ENCODE results near the gene LMF1.

LMF1 gene

DNA sequence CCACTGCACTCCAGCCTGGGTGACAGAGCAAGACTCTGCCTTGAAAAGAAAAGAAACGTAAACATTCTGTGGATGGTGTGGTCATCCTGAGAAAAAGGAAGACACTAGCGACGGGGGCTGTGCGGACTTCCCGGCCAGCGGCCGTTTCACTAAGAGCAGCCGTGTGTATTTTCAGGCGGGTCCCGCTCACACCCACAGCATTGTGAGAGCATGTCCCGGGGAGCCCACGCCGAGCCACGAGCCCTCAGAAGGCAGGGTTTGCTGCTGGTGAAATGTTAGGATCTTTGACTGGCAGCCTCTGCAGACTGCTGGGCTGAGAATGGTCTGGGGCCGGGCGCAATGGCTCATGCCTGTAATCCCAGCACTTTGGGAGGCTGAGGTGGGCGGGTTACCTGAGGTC lies 40.3 kb downstream of the LMF1 start:
- H3K36me3 ChIP-seq (ENCODE audit: insufficient read depth, low read length), result peaks cover 8% of the 10 kb centered on the region
- no peaks in the 10 kb centered on the region for H3K27me3 ChIP-seq (ENCODE audit: insufficient read depth, low read length)
- H2AFZ ChIP-seq (ENCODE audit: low read depth, low read length), result no peak overlapping the region
- H3K4me1 ChIP-seq (ENCODE audit: insufficient read depth, low read length), result no peaks in the 10 kb centered on the region
- no peak overlapping the region for H3K4me3 ChIP-seq (ENCODE audit: low read length)
- H3K9me3 ChIP-seq (ENCODE audit: low read length), result peaks cover 24% of the 10 kb centered on the region

DNA sequence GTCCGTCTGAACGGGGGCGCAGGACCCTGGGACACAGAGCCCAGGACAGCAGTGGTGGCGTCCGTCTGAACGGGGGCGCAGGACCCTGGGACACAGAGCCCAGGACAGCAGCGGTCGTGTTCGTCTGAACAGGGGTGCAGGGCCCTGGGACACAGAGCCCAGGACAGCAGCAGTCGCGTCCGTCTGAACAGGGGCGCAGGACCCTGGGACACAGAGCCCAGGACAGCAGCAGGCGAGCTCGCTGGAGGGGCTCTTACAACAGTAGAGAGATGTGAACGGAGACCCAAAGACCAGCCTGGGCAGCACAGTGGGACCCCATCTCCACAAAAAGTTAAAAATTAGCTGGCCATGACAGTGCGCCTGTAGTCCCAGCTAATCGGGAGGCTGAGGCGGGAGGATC lies 40.7 kb downstream of the LMF1 start:
- peaks cover 24% of the 10 kb centered on the region for H3K9me3 ChIP-seq (ENCODE audit: low read length)
- H3K4me1 ChIP-seq (ENCODE audit: insufficient read depth, low read length), result no peaks in the 10 kb centered on the region
- H3K27me3 ChIP-seq (ENCODE audit: insufficient read depth, low read length), result no peaks in the 10 kb centered on the region

DNA sequence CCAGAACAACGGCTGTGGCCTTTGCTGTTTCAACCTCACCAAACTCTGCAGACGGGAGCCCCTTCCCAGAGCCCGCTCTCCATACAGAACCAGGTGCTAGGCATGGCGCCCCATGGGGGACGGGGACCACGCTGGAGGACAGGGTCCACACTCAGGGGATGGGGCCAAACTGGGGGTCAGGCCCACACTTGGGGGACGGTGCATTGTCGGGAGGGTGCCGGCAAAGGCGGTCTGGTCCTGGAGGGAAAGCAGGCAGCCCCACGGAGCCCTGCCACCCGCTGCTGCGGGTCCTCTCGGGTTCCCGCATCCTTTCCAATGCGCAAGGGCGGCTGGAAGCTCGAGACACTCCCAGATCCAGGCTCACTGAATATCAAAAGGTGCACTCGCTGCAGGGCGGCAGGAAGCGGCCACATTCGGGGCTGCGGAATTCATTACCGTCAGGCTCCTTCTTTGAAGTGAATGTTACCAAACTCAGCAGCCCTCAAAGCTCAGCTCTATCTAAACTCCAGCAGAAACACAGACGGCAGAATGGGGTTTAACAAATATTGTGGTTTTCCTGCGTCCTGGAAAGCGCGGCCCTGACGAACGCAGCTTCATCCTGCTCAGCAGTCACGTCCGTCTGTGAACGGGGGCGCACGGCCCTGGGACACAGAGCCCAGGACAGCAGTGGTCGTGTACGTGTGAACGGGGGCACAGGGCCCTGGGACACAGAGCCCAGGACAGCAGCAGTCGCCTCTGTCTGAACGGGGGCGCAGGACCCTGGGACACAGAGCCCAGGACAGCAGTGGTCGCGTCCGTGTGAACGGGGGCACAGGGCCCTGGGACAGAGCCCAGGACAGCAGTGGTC lies 41.3 kb downstream of the LMF1 start:
- Histone ChIP-seq H3K9me3 (ENCODE audit: low read length) (peaks cover 27% of the 10 kb centered on the region), H2AFZ (ENCODE audit: low read depth, low read length) (no peak overlapping the region), H3K4me1 (ENCODE audit: insufficient read depth, low read length) (no peaks in the 10 kb centered on the region), H3K27me3 (ENCODE audit: insufficient read depth, low read length) (no peaks in the 10 kb centered on the region), H3K4me3 (ENCODE audit: low read length) (no peak overlapping the region), H3K36me3 (ENCODE audit: insufficient read depth, low read length) (peaks cover 8% of the 10 kb centered on the region)

More for the DNA sequence above, 40.7 kb downstream of the LMF1 start:
- no peak overlapping the region for H2AFZ ChIP-seq (ENCODE audit: low read depth, low read length)
- no peak overlapping the region for H3K4me3 ChIP-seq (ENCODE audit: low read length)
- peaks cover 8% of the 10 kb centered on the region for H3K36me3 ChIP-seq (ENCODE audit: insufficient read depth, low read length)

- no peaks in the 10 kb centered on the region for H3K27me3 ChIP-seq (ENCODE audit: insufficient read depth, low read length)
- no peak overlapping the region for H2AFZ ChIP-seq (ENCODE audit: low read depth, low read length)
- peaks cover 29% of the 10 kb centered on the region for H3K9me3 ChIP-seq (ENCODE audit: low read length)
- peaks cover 5% of the 10 kb centered on the region for H3K36me3 ChIP-seq (ENCODE audit: insufficient read depth, low read length)
- H3K4me3 ChIP-seq (ENCODE audit: low read length), result no peak overlapping the region
- no peaks in the 10 kb centered on the region for H3K4me1 ChIP-seq (ENCODE audit: insufficient read depth, low read length)
Measured at GRCh38 chr16:928526-928925, 42.3 kb downstream of the LMF1 start.

DNA sequence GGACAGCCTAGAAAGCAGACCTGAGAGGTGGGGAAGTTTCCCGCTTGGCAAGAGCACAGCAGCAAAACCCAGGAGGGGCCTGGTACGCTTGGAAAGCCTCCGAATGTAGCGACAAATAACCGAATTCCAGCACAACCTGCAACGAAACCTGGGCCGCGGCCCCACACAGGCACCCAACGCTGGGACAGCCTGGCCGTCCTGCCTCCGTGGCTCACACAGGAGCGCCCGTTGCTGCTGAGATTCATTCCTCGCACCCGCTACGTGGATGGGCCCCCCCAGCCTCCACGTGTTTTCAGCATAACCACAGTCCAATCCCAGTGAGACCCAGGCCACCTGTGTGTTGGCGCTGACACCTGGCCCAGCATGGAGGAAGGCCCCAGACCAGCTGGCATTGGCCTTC lies 42.9 kb downstream of the LMF1 start:
- H2AFZ ChIP-seq (ENCODE audit: low read depth, low read length), result no peak overlapping the region
- H3K4me3 ChIP-seq (ENCODE audit: low read length), result no peak overlapping the region
- peaks cover 4% of the 10 kb centered on the region for H3K36me3 ChIP-seq (ENCODE audit: insufficient read depth, low read length)
- H3K4me1 ChIP-seq (ENCODE audit: insufficient read depth, low read length), result no peaks in the 10 kb centered on the region
- peaks cover 35% of the 10 kb centered on the region for H3K9me3 ChIP-seq (ENCODE audit: low read length)
- H3K27me3 ChIP-seq (ENCODE audit: insufficient read depth, low read length), result no peaks in the 10 kb centered on the region

DNA sequence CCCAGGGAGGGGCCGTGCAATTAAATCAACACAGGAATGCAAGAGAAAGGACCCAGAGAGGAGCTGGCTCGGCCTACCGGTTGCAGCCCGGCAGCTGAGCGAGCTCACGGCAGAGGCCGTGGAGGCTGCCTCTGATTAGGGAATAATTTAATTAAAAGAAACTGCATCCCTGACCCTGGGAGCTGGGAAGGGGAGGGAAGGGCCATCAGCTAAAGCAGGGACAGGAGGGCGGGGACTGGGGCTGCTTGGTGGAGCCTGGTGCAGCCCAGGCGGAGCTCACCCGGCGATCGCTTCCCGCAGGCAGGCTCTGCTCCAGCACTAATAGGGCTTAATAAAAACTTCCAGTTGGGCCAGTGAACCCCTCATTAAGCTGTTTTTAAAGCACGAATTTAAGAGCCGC lies 43.4 kb downstream of the LMF1 start:
- Histone ChIP-seq H3K4me3 (ENCODE audit: low read length) (no peak overlapping the region), H3K36me3 (ENCODE audit: insufficient read depth, low read length) (peaks cover 4% of the 10 kb centered on the region), H3K27me3 (ENCODE audit: insufficient read depth, low read length) (no peaks in the 10 kb centered on the region), H3K9me3 (ENCODE audit: low read length) (peaks cover 36% of the 10 kb centered on the region), H2AFZ (ENCODE audit: low read depth, low read length) (no peak overlapping the region), H3K4me1 (ENCODE audit: insufficient read depth, low read length) (no peaks in the 10 kb centered on the region)

- Histone ChIP-seq H3K4me3 (ENCODE audit: low read length) (no peak overlapping the region), H3K27me3 (ENCODE audit: insufficient read depth, low read length) (no peaks in the 10 kb centered on the region), H2AFZ (ENCODE audit: low read depth, low read length) (no peak overlapping the region), H3K4me1 (ENCODE audit: insufficient read depth, low read length) (no peaks in the 10 kb centered on the region), H3K36me3 (ENCODE audit: insufficient read depth, low read length) (peaks cover 4% of the 10 kb centered on the region), H3K9me3 (ENCODE audit: low read length) (peaks cover 43% of the 10 kb centered on the region)
Measured at GRCh38 chr16:926715-927114, 44.1 kb downstream of the LMF1 start.

DNA sequence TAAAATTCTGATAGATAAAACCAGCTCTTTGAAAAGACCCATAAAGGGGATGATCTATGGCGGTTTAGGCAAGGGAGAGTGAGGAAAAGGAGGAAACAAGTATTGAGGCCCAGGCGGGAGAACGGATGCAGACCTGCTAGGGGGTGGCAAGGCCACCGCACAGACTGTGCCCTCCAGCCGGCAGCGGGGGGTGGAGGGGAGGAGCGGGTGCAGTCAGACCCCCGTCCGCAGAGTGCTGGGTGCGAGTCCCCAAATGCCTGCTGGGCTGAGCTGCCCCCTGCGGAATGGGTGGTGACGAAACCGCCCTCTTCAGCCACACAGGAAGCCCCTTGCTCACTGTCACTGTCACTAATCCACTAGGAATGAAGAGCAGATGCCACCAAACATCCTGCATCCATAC lies 46.0 kb downstream of the LMF1 start:
- Histone ChIP-seq H2AFZ (ENCODE audit: low read depth, low read length) (no peak overlapping the region), H3K27me3 (ENCODE audit: insufficient read depth, low read length) (no peaks in the 10 kb centered on the region), H3K4me3 (ENCODE audit: low read length) (no peak overlapping the region), H3K36me3 (ENCODE audit: insufficient read depth, low read length) (no peaks in the 10 kb centered on the region), H3K9me3 (ENCODE audit: low read length) (peaks cover 37% of the 10 kb centered on the region), H3K4me1 (ENCODE audit: insufficient read depth, low read length) (peaks cover 2% of the 10 kb centered on the region)

DNA sequence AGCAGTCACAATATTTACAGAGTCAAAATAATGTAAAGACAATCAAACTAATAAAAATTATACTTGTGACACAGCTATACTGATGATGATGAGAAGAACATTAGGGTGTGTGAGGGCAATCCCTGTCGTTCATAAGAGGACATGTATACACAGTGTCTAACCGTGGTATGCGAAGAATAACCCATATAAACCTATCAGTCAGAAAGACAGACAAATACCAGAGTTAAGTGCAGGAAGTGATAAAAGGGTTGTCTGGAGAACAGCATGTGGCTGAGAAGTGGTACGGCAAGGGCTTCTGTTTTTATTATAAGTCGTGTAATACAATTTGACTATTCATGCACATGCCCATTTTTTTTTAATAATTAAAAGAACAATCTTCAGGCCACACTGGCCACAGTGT lies 46.7 kb downstream of the LMF1 start:
- no peak overlapping the region for H2AFZ ChIP-seq (ENCODE audit: low read depth, low read length)
- H3K36me3 ChIP-seq (ENCODE audit: insufficient read depth, low read length), result no peaks in the 10 kb centered on the region
- H3K9me3 ChIP-seq (ENCODE audit: low read length), result peaks cover 35% of the 10 kb centered on the region
- H3K4me3 ChIP-seq (ENCODE audit: low read length), result no peak overlapping the region
- no peaks in the 10 kb centered on the region for H3K27me3 ChIP-seq (ENCODE audit: insufficient read depth, low read length)
- peaks cover 2% of the 10 kb centered on the region for H3K4me1 ChIP-seq (ENCODE audit: insufficient read depth, low read length)

DNA sequence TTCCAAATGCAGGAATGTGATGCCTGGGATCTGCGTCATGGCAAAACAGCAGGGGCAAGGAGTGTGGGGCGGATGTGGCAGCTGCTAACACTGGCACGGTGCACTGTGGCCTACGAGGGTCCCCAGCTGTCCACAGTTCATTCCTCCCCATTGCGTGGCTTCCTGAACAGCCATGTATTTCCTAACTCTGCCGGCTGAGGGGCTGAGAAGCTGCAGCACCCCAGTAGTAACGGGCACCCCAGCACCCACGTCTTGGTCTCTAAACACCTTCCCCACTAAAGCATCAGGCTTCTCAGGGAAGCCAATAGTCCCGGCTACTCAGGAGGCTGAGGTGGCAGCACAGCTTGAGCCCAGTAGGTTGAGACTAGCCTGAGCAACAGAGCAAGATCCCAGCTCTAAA lies 47.6 kb downstream of the LMF1 start:
- Histone ChIP-seq H2AFZ (ENCODE audit: low read depth, low read length) (no peak overlapping the region), H3K4me1 (ENCODE audit: insufficient read depth, low read length) (peaks cover 2% of the 10 kb centered on the region), H3K9me3 (ENCODE audit: low read length) (peaks cover 32% of the 10 kb centered on the region), H3K4me3 (ENCODE audit: low read length) (no peak overlapping the region), H3K36me3 (ENCODE audit: insufficient read depth, low read length) (no peaks in the 10 kb centered on the region), H3K27me3 (ENCODE audit: insufficient read depth, low read length) (no peaks in the 10 kb centered on the region)

GRCh38 chr16:922051-922450 lies 48.7 kb downstream of the LMF1 start:
- Histone ChIP-seq H3K36me3 (ENCODE audit: insufficient read depth, low read length) (no peaks in the 10 kb centered on the region), H3K4me3 (ENCODE audit: low read length) (no peak overlapping the region), H2AFZ (ENCODE audit: low read depth, low read length) (no peak overlapping the region), H3K27me3 (ENCODE audit: insufficient read depth, low read length) (no peaks in the 10 kb centered on the region), H3K4me1 (ENCODE audit: insufficient read depth, low read length) (peaks cover 2% of the 10 kb centered on the region), H3K9me3 (ENCODE audit: low read length) (peaks cover 30% of the 10 kb centered on the region)

GRCh38 chr16:921321-921905 lies 49.4 kb downstream of the LMF1 start:
- Histone ChIP-seq H2AFZ (ENCODE audit: low read depth, low read length) (no peak overlapping the region), H3K4me1 (ENCODE audit: insufficient read depth, low read length) (peaks cover 2% of the 10 kb centered on the region), H3K36me3 (ENCODE audit: insufficient read depth, low read length) (no peaks in the 10 kb centered on the region), H3K9me3 (ENCODE audit: low read length) (peaks cover 27% of the 10 kb centered on the region), H3K27me3 (ENCODE audit: insufficient read depth, low read length) (no peaks in the 10 kb centered on the region), H3K4me3 (ENCODE audit: low read length) (no peak overlapping the region)

- Histone ChIP-seq H3K27me3 (ENCODE audit: insufficient read depth, low read length) (no peaks in the 10 kb centered on the region), H3K4me3 (ENCODE audit: low read length) (no peak overlapping the region), H2AFZ (ENCODE audit: low read depth, low read length) (no peak overlapping the region), H3K4me1 (ENCODE audit: insufficient read depth, low read length) (peaks cover 2% of the 10 kb centered on the region), H3K36me3 (ENCODE audit: insufficient read depth, low read length) (no peaks in the 10 kb centered on the region), H3K9me3 (ENCODE audit: low read length) (peaks cover 21% of the 10 kb centered on the region)
Measured at GRCh38 chr16:920717-921116, 50.1 kb downstream of the LMF1 start.
